ENCODE data around the gene CFH. TPM values are rescaled to one million over a fixed set of nuclear protein-coding genes. Genes with fewer than 3 reads are reported as not detected.

CFH gene
- total and polyA plus RNA-seq, 9 of the 15 experiments (the other 6 are each of a cell fraction or from before 2014, with no cell fraction given), result 31.6 to 107 (median 48.3) TPM

DNA sequence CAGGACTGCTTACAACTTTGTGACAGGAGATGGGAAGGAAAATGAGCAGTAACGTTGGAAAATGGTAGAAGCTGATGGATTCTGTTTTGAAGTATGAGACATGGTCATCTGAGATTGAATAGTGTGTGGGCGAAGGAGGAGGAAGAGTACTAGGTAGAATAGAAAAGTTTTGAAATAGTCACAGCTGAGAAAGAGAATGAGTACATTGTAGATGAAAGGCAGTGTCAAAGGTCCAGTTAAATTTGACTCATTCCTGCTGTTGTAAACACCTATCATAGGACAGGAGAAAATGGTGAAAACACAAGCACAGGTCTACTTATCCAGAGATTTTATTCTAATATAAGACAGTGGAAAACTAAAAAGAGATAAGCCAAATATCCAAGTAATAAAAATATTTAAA, 66.0 kb downstream of the CFH start:
- TF ChIP-seq MCM5 (IDR thresholded peaks at IDR 0.05; ENCODE audit: low read depth) (no peak), TFAM (CRISPR knock-in tag; conservative IDR thresholded peaks at IDR 0.05) (no peak), ZNF324 (CRISPR knock-in tag; IDR thresholded peaks at IDR 0.05) (no peak), TARDBP (IDR thresholded peaks at IDR 0.05) (no peak)
- Histone ChIP-seq H4K20me1 (replicated peaks; ENCODE audit: control insufficient read depth, insufficient read depth, low read length) (no peaks in the 10 kb centered on the region), H3K4me2 (ENCODE audit: insufficient read depth, low read length) (no peak overlapping the region), H2AFZ (ENCODE audit: low read depth, low read length) (no peak overlapping the region), H3K4me3 (no peak overlapping the region), H3K9ac (ENCODE audit: insufficient read depth in 1 of 2, low read depth in 2 of 2, low read length in 2 of 2) (no peak overlapping the region), H3K36me3 (ENCODE audit: control insufficient read depth, insufficient read depth, low read length) (peaks cover 3% of the 10 kb centered on the region; the same call in 1 of the 3 replicates), H3K27ac (ENCODE audit: extremely low read depth, low read depth, low read length) (no peak overlapping the region), H3K79me2 (ENCODE audit: control insufficient read depth, insufficient read depth, low read length) (no peaks in the 10 kb centered on the region), H3K4me1 (replicated peaks in 1 of 2; ENCODE audit: control insufficient read depth in 2 of 2, insufficient read depth in 2 of 2, low read length in 2 of 2) (no peaks in the 10 kb centered on the region), H3K27me3 (ENCODE audit: control insufficient read depth in 2 of 2, insufficient read depth in 2 of 2, low read length in 2 of 2) (no peaks in the 10 kb centered on the region), H3K9me1 (ENCODE audit: control insufficient read depth, insufficient read depth, low read length) (no peaks in the 10 kb centered on the region), H3K9me3 (replicated peaks; ENCODE audit: control insufficient read depth, insufficient read depth, low read depth, low read length) (no peaks in the 10 kb centered on the region)
- ATAC-seq (no peak), FAIRE-seq (no peak), DNase-seq (ENCODE audit: extremely low read depth in 1 of 4, low spot score in 3 of 4) (no peak)
- in situ Hi-C loops (cut with MboI), result no loop called here
- ChIA-PET CTCF (ENCODE audit: low intra/inter-chr PET ratio) (no interaction called here), POLR2A (no interaction called here)
- intact Hi-C loops (cut with micrococcal nuclease), result no loop called here
- no TSS peak for BruUV-seq (replicated peaks)
- 29% methylated on average over 2 of the region's 2 CpGs for WGBS (ENCODE audit: insufficient coverage, low coverage, missing lambda C conversion rate)

DNA sequence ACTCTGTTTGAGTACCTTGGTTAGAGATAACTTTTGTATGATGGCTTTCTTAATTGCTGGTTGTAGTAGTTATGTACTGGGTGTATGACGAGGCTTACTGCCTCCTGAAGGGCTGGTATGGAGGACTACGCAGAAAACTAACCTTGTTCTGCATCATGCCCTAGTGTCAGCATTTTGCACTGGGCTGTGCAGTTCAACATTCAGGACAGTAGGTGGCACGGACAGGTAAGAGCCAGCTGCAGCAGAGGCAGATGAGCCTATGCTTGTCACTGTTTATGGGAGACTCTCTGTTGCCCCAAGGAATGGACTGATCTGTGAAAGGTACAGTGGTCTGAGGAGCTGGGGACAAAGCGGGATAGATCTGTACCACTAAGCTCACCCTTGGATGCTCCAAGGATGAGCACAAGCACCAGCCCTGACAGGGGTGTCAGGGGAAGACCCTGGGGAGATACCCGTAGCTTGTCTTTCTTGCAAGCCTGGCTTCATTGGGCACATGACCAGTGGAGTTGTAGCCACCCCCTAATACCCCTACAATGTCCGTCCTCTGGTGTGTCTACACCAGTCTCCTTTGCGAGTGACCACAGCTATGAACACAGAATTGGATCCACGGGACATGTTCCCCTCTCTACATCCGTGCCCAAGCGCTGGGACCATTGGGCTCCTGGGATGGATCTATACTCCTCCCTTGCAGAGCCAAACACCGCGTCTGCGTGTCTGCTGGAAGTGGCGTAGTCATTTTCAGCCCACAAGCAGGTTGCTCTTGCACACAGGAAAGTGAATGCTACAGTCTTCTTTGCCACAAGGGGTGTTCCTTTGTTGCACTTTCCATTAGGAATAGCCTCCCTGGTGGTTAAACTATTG, 71.7 kb downstream of the CFH start:
- no peaks in the 10 kb centered on the region for H3K4me1 ChIP-seq (replicated peaks in 1 of 2; ENCODE audit: control insufficient read depth in 2 of 2, insufficient read depth in 2 of 2, low read length in 2 of 2)
- intact Hi-C loops (cut with micrococcal nuclease), result loop anchor here (1.0 to 10.0 kb wide), 3 partner anchors 341 to 634 kb away; partner anchors contain the start of gene F13B
- TF ChIP-seq KLF6 (CRISPR knock-in tag; IDR thresholded peaks at IDR 0.05; ENCODE audit: borderline replicate concordance), result no peak
- TF ChIP-seq OTX1 (CRISPR knock-in tag; IDR thresholded peaks at IDR 0.05), result no peak
- TF ChIP-seq RAD21 (CRISPR knock-in tag; conservative IDR thresholded peaks at IDR 0.05 in 1 of 2, IDR thresholded peaks at IDR 0.05 in 1 of 2), result peak in 1 of 2 experiments; percentile 79; a peak in 3 of 4 replicates
- TF ChIP-seq SUPT5H (IDR thresholded peaks at IDR 0.05), result no peak
- no peak for TF ChIP-seq GABPB2 (CRISPR knock-in tag; conservative IDR thresholded peaks at IDR 0.05)
- TF ChIP-seq RBM25 (IDR thresholded peaks at IDR 0.05; ENCODE audit: low read depth, low read length, severe bottlenecking), result no peak
- TF ChIP-seq ZNF561 (CRISPR knock-in tag; conservative IDR thresholded peaks at IDR 0.05), result no peak
- no peak for TF ChIP-seq ZNF23 (CRISPR knock-in tag; IDR thresholded peaks at IDR 0.05)
- 0 out of 2 replicates have a peak, but pooled peaks have one; percentile 16 for TF ChIP-seq ETV5 (CRISPR knock-in tag; IDR thresholded peaks at IDR 0.05; ENCODE audit: low read depth)
- no peak for TF ChIP-seq NR2C1 (IDR thresholded peaks at IDR 0.05)
- no peak for TF ChIP-seq NR2C1 (tag; IDR thresholded peaks at IDR 0.05)
- no peak for TF ChIP-seq HDAC3 (IDR thresholded peaks at IDR 0.05; ENCODE audit: borderline replicate concordance, partially characterized antibody)
- no peak for TF ChIP-seq LCOR (CRISPR knock-in tag; IDR thresholded peaks at IDR 0.05)
- no peak for TF ChIP-seq ZNF174 (CRISPR knock-in tag; IDR thresholded peaks at IDR 0.05)
- 0 out of 2 replicates have a peak, but pooled peaks have one; percentile 28 for TF ChIP-seq MAFG (tag; conservative IDR thresholded peaks at IDR 0.05)

More for the DNA sequence above, 71.7 kb downstream of the CFH start:
- Histone ChIP-seq H2AFZ (ENCODE audit: low read depth, low read length) (no peak overlapping the region), H3K9me3 (replicated peaks; ENCODE audit: control insufficient read depth, insufficient read depth, low read depth, low read length) (no peaks in the 10 kb centered on the region), H3K9ac (ENCODE audit: insufficient read depth in 1 of 2, low read depth in 2 of 2, low read length in 2 of 2) (no peak overlapping the region), H3K9me1 (ENCODE audit: control insufficient read depth, insufficient read depth, low read length) (no peaks in the 10 kb centered on the region), H3K79me2 (ENCODE audit: control insufficient read depth, insufficient read depth, low read length) (no peaks in the 10 kb centered on the region), H3K4me2 (ENCODE audit: insufficient read depth, low read length) (no peak overlapping the region), H3K4me3 (no peak overlapping the region), H3K27ac (ENCODE audit: extremely low read depth, low read depth, low read length) (no peak overlapping the region), H4K20me1 (replicated peaks; ENCODE audit: control insufficient read depth, insufficient read depth, low read length) (no peaks in the 10 kb centered on the region), H3K27me3 (ENCODE audit: control insufficient read depth in 2 of 2, insufficient read depth in 2 of 2, low read length in 2 of 2) (no peaks in the 10 kb centered on the region), H3K36me3 (ENCODE audit: control insufficient read depth, insufficient read depth, low read length) (no peaks in the 10 kb centered on the region)
- WGBS (ENCODE audit: insufficient coverage, low coverage, missing lambda C conversion rate), result 38% methylated on average over 14 of the region's 14 CpGs
- no TSS peak for BruUV-seq (replicated peaks)
- in situ Hi-C loops (cut with MboI), result no loop called here
- FAIRE-seq, result peak; percentile 76
- ChIA-PET POLR2A (interaction anchor here (0.7 kb wide), 1 partner anchor 395 kb away, joined by 3 read pairs; no protein-coding TSS in a partner anchor), CTCF (ENCODE audit: low intra/inter-chr PET ratio) (interaction anchor here (0.6 to 0.8 kb wide), 2 partner anchors 9 to 907 kb away, joined by 3 to 4 read pairs; no protein-coding TSS in a partner anchor)
- peak; percentile 97 for ATAC-seq
- DNase-seq (ENCODE audit: extremely low read depth in 1 of 4, low spot score in 3 of 4), result peak; percentile 29 to 77 (median 38)

Measured in K562 (cell line).